ENCODE measurements around the gene BIRC6.

BIRC6 gene

DNA sequence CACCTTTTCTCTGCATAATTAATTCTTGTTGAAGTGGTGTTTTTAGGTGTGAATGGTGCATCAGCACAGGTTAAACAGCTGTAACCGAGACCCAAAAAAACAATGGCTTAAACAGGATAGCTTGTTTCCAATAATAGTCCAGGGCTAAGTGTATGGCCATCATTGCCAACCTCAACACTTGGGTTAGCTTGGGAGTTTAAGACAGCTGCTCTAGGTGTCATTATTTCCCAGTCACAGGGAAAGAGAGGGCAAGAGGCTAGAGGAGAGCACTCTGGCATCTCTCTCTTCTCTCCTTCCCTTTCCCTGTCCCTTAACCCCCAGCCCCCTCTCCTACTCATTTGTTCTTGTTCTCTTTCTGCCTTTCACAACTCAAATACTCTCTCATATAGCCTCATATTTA, 21.1 kb downstream of the BIRC6 start:
- DNase-seq: no peak

DNA sequence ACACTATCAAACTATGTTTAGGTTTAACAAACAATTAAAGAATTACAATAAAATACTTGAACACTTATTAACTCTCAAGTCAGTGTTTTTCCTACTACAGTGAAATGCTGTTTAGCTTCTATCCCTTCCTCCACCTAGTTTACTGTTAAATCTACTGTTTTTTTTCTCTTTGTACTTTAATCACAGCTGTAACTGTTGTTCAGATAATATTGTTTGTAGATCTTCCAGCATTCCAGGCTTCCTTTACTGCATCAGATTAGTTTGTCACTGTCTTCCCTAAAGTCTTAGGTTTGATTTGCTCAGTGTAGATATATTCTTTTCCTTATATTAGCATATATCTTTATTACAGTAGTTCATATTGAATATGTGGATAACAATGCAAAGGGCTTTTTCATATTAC, 22.5 kb downstream of the BIRC6 start:
- no peak for DNase-seq

DNA sequence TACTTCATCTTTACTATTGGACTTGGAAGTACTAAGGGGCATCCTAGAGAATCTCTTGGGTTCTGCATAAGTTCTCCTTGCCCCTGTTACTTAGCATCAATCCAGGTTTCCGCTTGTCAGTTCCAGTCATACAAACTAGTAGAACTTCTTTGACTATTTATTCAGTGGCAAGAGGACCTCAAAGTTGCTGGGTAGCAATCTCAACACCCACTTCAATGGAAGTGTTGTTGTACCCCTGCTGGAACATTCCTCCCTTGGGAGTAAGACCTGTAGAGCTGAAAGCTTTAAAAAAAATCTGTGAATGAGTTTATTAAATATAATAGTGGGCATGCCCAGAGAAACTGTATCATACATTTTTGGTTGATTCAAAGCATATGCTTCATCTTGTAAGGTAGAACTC, 27.0 kb downstream of the BIRC6 start:
- DNase-seq: no peak

DNA sequence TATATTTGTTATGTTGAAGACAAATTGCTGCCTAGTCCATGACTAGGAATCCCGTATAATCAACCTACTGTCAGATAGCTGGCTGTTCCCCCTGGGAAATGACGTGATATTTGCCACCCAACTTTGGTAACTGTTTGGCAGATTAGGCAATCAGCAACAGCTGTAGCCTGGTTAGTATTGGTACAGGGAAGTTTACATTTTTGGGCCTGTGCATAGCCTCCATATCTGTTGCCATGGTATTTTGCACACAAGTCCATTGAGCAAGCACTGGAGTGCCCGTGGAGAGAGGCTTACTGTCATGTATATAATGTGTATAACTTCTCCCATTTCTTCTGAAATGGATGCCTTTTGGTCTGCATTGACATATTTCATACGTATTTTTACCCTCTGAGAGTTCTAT, 27.7 kb downstream of the BIRC6 start:
- DNase-seq: peak; percentile 74

DNA sequence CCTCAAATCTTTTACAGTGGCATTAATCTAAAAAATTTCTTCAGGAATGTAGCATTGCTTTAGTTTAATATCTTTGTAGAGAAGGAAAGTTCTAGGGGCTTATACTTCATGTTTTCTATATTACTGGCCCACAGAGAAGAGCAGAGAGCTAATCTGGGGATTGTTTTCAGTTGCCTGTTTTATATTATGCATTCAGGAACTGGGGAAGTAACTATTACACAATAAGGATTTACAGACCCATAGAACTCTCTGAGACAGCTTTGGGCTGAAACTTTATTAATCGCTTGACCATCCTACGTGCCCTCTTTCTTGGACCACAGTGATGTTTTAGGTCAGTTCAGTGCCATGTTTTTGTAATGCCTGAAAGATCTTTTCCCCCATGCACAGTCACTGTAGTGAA, 29.9 kb downstream of the BIRC6 start:
- no peak for DNase-seq

DNA sequence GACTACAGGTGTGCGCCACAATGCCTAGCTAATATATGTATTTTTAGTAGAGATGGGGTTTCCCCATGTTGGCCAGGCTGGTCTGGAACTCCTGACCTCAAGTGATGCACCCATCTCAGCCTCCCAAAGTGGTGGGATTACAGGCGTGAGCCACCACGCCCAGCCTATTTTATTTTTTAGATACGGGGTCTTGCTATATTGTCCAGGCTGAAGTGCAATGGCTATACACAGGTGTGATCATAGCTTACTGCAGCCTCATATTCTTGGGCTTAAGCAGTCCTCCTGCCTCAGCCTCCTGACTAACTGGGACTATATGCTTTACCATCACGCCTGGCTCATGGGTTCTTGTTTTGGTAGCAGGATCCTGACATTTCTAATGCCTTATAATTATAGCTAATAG, 42.4 kb downstream of the BIRC6 start:
- no peak for DNase-seq

DNA sequence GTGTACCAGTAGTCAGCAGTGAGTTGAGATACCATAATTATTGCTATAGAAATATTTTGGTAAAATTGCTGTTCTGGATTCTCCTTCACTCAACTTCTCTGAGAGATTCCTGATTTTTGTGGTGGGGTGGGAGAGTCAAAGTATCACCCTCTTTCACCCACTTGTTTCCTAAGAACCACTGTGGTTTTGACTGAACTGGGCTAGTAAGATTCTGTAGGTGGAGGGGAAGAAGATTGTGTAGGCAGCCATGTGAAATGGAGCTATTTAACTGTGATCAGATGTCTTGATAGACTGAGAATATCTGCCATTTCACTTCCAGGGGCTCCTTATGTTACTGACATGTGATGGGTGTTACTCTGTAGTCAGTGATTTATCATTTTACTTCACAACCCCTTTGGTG, 45.3 kb downstream of the BIRC6 start:
- DNase-seq: peak; percentile 42

DNA sequence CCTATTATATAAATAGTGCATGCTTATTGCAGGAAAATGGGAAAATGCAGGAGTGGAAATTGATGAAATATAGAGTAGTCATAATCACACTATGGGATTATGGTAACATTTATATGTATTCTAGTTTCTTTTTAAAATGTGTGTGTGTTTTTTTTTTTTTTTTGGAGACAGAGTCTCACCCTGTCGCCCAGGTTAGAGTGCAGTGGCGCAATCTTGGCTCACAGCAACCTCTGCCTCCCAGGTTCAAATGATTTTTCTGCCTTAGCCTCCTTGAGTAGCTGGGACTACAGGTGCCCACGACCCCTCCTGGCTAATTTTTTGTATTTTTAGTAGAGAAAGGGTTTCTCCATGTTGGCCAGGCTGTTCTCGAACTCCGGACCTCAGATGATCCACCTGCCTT, 47.0 kb downstream of the BIRC6 start:
- DNase-seq: no peak

DNA sequence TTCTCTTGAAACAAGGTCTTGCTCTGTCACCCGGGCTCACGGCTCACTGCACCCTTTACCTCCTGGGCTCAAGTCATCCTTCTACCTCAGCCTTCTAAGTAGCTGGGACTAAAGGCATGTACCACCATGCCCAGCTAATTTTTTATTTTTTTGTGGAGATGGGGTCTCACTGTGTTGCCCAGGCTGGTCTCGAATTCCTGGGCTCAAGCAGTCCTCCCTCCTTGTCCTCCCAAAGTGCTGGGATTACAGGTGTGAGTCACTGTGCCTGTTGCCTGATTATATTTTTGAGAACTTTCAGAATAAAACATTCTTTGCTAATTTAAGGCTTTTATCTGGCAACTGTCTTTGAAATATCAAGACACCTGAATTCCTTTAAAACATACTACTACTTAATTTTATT, 47.9 kb downstream of the BIRC6 start:
- no peak for DNase-seq

DNA sequence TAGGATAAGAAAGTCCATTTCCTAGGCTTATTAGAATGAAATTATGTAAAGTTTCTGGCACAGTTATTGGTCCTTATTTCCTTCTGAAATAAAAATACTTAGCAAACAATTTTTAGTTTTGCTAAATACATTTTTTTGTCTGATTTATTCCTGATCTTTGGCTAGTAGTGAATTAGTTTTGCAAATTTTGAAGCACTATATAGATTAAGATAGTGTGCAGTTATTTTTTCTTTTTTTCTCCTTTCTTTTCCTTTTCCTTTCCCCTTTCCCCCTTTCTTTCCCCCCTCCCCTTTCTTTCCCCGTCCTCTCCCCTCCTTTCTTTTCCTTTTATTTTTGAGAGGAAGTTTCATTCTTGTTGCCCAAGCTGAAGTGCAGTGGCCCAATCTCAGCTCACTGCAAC, 59.7 kb downstream of the BIRC6 start:
- DNase-seq: no peak

DNA sequence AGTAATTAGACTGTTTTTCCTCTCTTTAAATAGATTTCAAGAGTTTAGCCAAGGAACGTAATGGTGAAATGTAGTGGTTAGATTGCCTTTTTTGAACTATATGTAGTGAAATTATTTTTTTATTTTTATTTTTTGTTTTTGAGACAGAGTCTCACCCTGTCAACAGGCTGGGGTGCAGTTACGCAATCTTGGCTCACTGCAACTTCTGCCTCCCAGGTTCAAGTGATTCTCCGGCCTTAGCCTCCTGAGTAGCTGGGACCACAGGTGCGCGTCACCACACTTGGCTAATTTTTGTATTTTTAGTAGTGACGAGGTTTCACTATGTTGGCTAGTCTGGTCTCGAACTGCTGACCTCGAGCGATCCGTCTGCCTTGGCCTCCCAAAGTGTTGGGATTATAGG, 60.8 kb downstream of the BIRC6 start:
- DNase-seq: no peak

DNA sequence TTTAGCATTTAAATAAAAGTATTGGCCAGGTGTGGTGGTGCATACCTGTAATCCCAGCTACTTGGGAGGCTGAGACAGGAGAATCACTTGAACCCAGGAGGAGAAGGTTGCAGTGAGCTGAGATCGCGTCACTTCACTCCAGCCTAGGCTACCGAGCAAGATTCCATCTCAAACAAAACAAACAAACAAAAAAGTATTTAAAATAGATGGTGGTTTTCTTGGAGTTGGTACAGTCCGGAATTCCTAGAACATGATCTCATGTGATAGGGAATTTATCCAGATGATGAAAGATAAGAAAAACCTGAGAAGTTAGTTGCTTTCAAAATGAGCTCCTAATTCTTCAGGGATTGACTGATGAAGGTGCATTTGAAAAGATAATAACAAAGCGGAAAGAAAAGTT, 62.0 kb downstream of the BIRC6 start:
- DNase-seq: no peak

DNA sequence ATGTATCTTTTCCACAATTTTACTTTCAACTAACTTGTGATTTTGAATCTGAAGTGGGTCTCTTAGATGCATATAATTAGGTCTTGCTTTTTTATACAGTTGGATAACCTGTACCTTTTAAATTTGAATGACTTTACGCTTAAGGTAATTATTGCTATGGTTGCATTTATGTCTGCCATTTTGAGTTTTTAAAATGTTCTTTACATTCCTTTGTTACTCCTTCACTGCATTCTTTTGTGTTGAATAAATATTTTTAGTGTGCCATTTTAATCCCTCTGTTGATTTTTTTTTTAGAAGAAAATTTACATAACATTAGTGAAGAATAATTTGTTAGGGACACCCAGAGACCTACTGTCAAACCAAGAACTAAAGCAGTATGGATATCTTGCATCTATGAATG, 65.3 kb downstream of the BIRC6 start:
- DNase-seq: no peak

DNA sequence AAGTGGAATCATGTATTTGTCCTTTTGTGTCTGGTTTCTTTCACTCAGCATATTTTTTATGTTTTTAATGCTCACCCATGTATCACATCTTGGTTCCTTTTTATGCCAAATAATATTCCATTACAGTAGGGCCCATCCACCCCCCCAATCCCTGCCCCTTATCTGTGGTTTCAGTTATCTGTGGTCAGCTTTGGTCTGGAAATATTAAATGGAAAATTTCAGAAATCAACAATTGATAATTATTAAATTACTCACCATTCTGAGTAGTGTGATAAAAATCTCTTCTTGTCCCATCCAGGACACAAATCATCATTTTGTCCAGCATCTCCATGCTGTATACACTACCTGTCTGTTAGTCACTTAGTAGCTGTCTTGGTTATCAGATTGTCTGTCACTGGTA, 66.7 kb downstream of the BIRC6 start:
- no peak for DNase-seq

DNA sequence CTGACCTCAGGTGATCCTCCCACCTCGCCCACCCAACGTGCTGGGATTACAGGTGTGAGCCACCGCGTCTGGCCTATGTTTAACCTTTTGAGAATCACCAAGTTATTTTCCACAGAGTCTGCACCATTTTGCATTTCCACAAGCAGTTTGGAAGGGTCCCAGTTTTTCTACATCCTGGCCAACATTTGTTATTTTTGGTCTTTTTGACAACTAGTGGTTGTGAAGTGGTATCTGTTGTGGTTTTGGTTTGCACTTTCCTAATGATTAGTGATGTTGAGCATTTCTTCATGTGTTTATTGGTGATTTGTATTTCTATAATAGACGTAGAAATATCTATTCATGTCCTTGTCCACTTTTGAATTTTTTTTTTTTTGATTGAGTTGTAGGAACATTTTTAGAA, 67.9 kb downstream of the BIRC6 start:
- DNase-seq: no peak

DNA sequence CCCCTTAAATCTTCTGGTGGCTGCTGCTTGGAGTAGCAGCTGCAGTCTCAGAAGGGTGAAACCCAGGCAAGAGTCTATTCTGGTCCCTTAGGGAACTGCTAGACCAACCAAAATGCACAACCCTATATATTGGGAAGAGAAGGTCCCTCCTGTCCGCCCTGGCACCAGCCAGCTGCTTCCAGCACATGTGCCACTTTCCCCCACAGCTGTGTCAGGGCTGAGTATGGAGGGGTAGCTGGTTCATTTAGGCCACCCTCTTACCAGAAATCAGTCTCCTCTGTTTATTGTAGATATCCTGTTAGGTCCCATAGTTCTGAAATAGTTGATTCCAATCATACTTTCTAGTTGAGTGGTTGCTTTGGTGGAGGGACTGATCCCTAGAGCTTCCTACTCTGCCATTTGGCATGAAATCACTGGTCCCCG, 68.9 kb downstream of the BIRC6 start:
- DNase-seq: no peak

DNA sequence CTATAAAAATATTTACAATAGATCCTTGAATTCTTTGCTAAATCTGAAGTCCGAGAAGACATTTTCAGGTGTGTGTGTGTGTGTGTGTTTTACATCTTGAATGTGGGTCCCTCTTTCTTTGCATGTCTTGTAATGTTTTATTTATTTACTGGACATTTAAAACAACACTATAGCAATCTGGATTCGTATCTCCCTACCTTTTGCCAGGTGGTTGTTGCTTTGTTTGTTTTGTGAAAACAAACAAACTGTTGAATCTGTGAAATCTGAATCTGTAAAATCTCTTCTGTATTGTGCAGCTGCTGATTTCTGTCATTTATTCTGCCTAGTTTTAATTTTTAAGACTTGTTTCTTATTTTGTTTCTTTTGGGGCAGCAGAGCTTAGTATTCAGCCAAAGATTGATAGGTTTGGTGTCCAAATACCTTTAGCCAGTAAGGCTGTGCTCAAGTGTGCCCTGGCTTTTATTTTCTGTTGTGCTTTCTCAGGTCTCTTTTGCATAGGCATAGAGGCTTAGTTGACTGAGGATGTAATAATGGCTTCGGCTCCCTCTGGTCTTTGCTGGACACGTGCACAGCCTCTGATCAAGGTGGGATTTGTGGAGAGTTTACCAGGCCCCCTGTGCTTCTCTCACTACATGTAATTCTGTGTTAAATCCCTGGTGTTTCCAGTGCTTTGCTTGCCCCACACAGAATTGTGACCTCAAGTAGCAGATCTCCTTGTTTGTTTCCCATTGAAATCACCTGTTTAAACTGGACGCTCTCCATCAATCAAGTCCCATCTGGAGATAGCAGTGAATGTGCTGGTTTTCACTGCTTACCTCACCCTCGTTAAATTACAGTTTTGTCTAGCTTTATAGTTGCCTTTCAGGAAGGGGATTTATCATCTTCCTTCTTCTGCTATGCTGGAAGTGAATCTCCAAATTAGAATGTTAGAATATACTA, 71.1 kb downstream of the BIRC6 start:
- DNase-seq: no peak

DNA sequence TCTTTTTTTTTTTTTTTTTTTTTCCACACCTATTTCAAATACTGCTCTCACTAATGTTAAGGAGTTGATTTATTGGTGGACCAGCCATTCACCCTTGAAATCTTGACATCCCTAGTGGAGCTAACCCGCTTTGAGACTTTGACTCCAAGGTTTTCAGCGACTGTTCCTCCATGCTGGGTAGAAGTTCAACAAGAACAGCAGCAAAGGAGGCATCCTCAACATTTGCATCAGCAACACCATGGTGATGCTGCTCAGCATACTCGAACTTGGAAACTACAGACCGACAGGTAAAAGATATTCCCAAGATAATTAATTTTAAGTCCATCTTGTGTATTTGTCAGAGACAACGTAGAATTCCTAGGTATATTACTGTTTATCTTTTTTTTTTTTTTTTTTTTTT, 74.0 kb downstream of the BIRC6 start:
- no peak for DNase-seq

DNA sequence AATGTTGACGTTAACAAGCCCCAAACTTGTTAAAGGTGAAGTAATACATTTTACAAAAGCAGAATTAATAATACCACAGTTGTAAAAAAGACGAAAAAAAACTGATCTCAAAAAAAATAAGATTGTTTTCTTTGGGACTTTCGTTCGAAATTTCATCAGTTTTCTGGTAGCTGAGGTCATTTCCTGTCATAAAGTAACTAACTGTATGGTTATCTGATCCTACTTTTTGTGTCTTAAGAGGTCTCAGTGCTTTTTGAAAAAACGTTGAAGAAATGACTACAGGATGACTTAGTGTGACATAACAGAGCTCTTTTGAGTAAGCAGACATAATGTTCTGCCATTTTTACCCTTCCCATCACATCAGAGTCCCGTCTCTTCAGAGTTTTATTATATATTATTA, 79.3 kb downstream of the BIRC6 start:
- DNase-seq: no peak

DNA sequence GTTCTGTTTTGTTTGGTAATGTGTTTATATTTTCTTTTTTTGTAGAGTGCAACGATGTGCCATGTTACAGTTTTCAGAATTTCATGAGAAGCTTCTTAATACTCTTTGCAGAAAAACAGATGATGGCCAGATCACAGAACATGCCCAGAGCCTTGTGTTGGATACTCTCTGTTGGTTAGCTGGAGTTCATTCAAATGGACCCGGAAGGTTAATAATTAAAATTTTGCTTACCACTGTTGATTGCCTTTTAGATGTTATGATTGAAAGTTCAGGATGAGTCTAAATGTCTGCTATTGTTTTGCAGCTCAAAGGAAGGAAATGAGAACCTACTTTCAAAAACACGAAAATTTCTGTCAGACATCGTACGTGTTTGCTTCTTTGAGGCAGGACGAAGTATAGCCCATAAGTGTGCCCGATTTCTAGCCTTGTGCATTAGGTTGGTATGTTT, 85.2 kb downstream of the BIRC6 start:
- no peak for DNase-seq

DNA sequence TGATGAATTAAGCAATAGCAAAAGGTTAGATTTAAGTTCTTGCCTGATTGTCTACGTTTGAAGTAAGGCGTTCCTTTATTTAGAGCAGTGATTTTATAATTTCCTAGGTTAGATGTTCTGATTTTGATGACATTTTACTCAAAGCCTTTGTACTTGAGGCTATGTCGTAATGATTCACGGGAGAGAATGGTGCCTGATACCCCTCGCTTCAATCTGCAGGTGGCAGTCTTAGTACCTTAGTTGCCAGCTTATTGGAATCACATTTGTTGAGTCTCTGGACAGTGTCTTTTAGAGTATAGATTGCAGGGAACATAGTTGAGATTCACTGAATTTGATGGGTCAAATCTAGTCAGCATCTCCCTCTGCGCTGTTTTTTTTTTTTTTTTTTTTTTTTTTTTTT, 89.5 kb downstream of the BIRC6 start:
- no peak for DNase-seq

DNA sequence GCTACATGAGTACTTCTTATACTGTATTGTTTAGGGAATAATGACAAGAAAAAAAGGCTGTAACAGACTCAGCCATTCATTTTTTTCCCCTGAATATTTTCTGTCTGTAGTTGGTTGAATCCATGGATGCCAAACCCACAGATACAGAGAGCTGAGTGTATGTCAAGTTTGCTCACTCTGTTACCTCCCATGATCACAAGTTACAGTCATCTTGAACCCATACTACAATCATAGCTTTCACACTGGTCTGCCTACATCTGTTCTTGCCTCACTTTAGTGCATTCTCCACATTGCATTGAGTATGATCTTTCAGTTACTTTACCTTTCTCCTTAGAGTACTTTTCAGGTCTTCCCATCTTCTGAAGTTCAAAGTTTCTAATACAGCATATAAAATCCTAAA, 94.0 kb downstream of the BIRC6 start:
- DNase-seq: no peak

DNA sequence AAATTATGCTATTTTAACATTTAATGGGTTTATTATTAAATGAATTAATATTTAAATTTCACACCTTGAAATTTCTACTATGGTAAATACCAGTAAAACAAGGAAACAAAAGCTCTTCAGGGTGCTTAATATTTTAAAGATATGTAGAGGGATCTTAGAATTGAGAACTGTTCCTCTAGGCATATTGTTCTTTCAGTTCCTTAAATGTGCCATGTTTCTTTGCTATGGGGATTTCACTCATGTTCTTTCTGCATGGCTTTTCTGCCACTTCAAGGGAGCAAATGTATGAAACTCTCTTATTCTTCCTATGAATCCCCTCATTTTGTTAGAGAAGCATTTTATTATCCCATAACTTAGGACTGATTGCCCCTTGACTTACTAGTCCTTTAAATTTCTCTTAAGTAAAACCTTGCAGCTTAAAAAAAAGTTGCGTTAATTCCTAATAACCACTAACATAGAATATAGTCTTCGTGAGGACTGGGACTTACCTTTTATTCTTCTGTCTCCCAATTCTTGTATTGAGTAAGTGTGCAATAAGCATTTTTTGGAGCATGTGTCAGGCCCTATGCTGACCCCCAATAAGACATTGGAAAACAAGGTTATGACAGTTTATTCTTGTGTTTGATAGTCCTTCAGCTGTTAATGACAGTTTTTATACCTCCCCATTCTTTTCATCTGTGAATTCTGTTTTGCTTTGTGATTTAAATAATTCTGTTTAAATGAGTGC, 95.7 kb downstream of the BIRC6 start:
- peak; percentile 8 for DNase-seq

All from inflammatory macrophage treated with lipopolysaccharide for 4 hours (primary cell).